ENCODE results near the gene CCL20. TPM values are rescaled to one million over a fixed set of nuclear protein-coding genes. Genes with fewer than 3 reads are reported as not detected.

Gene CCL20, protein sequence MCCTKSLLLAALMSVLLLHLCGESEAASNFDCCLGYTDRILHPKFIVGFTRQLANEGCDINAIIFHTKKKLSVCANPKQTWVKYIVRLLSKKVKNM
- 6.3 TPM for polyA plus RNA-seq (2012; ENCODE audit: missing spikeins)

DNA sequence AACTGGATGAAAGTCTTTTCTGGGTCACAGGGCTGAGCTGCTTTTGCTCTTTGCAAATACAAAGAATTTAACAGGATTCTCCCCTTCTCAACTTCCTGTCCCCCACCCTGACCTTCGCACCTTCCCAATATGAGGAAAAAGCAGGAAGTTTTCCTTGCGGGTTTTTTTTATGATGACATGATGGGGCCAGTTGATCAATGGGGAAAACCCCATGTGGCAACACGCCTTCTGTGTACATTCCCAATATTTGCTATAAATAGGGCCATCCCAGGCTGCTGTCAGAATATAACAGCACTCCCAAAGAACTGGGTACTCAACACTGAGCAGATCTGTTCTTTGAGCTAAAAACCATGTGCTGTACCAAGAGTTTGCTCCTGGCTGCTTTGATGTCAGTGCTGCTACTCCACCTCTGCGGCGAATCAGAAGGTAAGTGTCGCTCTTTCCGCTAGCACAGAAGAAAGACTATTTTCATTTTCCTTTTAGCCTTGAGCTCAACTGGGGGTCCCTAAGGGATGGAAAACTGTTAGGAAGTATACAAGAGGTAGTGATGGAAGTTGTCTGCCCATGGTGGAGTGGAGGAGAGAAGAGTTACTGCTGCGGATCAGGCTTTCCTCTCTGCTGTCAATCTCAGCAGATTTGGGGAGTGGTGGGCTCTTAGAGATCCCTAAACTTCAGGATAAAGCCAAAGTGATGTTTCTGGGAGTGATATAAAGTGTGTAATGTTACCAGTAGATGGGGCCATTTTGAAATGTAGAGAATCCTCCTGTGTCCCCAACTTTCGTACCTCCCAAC is at the start of gene CCL20:
Gene CCL20, plus strand, starts transcription at position 281 of the 792 bp plus-strand sequence. Its CDS starts 70 bp downstream, at position 351.
- DNase-seq (ENCODE audit: insufficient read length), result no peak
- no peak for FAIRE-seq
- no peak for TF ChIP-seq POLR2AphosphoS5 (IDR thresholded peaks at IDR 0.05; ENCODE audit: low read depth, low read length)
- no peak for TF ChIP-seq TAF1 (IDR thresholded peaks at IDR 0.05; ENCODE audit: borderline replicate concordance, low read depth, low read length)
- TF ChIP-seq POLR2A (IDR thresholded peaks at IDR 0.05; ENCODE audit: low read depth, low read length), result no peak

DNA sequence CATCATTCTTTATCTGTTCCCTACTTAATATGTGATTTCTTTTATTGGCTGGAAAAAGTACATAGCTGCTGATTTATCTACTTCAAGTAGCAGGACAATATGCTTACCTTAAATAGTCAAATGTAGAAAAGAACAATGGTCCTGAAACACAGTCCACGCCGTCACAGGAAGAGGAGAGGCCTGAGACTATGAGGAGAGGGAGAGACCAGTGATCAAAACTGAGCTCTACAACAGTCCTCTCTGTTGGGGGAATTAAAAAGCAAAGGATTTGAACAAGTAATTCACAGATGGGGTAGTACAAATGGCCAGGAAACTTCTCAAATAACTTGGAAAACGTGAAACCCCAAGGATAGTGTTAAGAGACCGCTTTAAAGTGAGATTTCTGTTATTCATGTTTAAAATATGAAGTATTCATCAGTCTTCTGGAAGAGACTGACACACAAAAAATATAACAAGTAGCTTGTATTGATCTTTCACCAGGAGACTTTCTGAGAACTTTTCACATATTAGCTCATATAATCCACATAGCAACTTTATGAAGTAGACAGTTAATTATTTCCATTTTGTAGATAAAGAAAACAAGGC is 47.8 kb upstream of the CCL20 start:
- FAIRE-seq (no peak), DNase-seq (ENCODE audit: insufficient read length) (no peak)
- TF ChIP-seq POLR2A (IDR thresholded peaks at IDR 0.05; ENCODE audit: low read depth, low read length) (no peak), TAF1 (IDR thresholded peaks at IDR 0.05; ENCODE audit: borderline replicate concordance, low read depth, low read length) (no peak)

DNA sequence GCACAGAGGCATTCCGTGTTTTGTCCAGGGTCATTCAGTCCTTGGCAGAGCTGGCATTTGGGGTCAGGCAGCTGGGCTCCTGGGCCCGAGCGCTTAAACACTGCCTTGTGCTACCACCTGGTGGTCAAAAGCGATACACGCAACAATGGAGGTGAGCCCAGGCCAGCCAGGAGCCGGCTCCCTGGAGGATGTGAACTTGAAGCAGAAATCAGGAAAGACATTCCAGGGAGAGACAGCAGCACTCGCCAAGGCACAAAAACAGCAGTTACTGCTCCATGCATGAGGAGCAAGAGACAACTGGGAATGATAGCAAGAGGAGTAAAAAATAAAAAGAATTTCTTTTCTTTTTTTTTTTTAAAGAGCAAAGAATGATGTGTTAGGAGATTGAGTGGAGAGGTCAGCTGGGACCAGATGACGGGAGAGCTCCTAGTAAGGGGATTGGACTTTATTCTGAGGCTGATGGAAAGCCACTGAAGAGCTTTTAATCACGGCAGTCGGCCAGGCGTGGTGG is 47.2 kb upstream of the CCL20 start:
- TF ChIP-seq POLR2A (IDR thresholded peaks at IDR 0.05; ENCODE audit: low read depth, low read length) (no peak), POLR2AphosphoS5 (IDR thresholded peaks at IDR 0.05; ENCODE audit: low read depth, low read length) (no peak), TAF1 (IDR thresholded peaks at IDR 0.05; ENCODE audit: borderline replicate concordance, low read depth, low read length) (no peak)
- peak; percentile 62 for DNase-seq (ENCODE audit: insufficient read length)
- peak; percentile 88 for FAIRE-seq

DNA sequence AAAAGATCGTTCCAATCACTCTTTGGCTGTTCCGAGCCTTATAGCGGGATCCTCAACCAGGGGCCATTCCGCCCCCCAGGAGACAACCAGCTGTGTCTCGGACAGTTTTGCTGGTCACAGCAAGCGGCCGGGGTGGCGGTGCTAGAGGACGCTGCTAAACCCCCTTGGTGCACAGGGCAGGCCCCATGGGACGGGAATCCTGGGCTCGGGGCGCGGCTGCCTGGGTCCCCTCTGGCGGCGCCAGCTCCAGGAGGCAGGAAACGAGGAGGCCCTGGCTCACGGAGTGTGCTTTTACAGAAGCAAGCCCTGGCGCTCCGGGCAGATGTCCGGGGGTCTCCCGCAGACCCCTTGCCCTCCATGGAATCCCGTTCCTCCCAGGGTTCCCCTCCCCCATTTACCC is 45.8 kb upstream of the CCL20 start:
- no peak for TF ChIP-seq TAF1 (IDR thresholded peaks at IDR 0.05; ENCODE audit: borderline replicate concordance, low read depth, low read length)
- no peak for DNase-seq (ENCODE audit: insufficient read length)
- no peak for FAIRE-seq

DNA sequence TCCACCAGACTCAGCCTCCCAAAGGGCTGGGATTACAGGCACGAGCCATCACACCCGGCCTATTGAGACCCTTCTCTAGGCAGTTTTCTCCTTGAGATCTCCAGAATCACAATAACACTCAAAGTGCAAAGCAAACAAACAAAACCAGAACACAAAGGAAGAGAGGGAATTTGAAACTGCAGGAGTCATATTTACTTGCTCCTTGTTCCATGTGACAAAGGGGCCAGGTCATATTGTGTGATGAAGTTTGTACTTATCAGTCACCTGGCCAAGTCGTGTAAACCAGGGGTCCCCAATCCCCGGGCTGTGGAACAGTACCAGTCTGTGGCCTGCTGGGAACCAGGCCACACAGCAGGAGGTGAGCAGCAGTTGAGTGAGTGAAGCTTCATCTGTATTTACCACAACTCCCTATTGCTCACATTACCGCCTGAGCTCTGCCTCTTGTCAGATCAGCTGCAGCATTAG is 41.4 kb upstream of the CCL20 start:
- FAIRE-seq (no peak), DNase-seq (ENCODE audit: insufficient read length) (no peak)
- no peak for TF ChIP-seq POLR2AphosphoS5 (IDR thresholded peaks at IDR 0.05; ENCODE audit: low read depth, low read length)
- TF ChIP-seq POLR2A (IDR thresholded peaks at IDR 0.05; ENCODE audit: low read depth, low read length), result no peak
- TF ChIP-seq TAF1 (IDR thresholded peaks at IDR 0.05; ENCODE audit: borderline replicate concordance, low read depth, low read length), result no peak

DNA sequence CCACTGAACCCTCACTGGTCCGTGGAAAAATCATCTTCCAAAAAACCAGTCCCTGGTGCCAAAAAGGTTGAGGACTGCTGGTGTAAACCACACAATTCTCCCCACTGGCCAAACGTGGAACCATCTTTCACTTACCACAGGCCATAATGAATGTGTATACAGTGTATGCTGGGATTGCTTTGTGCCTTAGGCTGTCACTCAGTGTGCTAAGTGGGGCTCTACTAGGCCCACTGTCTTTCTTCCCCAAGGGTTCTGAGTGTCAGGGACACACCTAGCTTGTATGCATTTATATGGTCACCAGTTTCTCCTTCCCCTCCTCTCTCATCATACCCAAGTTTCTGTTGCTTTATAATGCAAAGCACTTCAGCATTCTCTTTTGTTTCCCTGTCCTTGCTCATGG is 40.7 kb upstream of the CCL20 start:
- FAIRE-seq (no peak), DNase-seq (ENCODE audit: insufficient read length) (no peak)
- TF ChIP-seq POLR2AphosphoS5 (IDR thresholded peaks at IDR 0.05; ENCODE audit: low read depth, low read length), result no peak
- no peak for TF ChIP-seq POLR2A (IDR thresholded peaks at IDR 0.05; ENCODE audit: low read depth, low read length)

DNA sequence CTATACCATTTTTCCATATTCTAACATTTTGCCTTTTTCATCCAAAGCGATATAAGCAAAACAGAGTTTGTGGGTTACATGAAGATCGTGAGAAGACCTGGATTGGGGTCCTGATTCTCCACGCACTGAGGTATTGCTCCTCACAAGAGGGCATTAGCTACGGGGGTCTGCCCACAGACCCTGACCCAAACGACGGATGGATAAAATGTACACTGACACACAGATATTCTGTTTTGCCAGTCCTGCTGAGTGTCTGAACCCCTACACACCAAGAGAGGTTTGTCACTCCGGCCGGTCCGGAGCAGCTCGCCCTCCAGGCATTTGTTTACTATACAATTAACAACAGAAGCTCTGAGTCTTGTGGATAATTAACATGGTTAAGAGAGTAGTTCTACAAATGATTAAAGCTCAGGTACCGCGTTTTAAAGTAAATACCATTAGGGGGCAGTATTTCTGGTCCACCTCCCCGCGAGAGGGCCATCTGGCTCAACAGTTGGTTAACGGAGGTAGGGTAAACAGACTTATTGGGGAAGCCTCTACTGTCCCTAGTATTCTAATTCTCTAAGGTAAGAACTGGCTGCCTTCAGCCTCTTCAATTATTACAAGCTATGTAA is 39.5 kb upstream of the CCL20 start:
- FAIRE-seq, result no peak
- no peak for TF ChIP-seq POLR2A (IDR thresholded peaks at IDR 0.05; ENCODE audit: low read depth, low read length)
- TF ChIP-seq TAF1 (IDR thresholded peaks at IDR 0.05; ENCODE audit: borderline replicate concordance, low read depth, low read length), result no peak
- TF ChIP-seq POLR2AphosphoS5 (IDR thresholded peaks at IDR 0.05; ENCODE audit: low read depth, low read length), result no peak
- DNase-seq (ENCODE audit: insufficient read length), result no peak

DNA sequence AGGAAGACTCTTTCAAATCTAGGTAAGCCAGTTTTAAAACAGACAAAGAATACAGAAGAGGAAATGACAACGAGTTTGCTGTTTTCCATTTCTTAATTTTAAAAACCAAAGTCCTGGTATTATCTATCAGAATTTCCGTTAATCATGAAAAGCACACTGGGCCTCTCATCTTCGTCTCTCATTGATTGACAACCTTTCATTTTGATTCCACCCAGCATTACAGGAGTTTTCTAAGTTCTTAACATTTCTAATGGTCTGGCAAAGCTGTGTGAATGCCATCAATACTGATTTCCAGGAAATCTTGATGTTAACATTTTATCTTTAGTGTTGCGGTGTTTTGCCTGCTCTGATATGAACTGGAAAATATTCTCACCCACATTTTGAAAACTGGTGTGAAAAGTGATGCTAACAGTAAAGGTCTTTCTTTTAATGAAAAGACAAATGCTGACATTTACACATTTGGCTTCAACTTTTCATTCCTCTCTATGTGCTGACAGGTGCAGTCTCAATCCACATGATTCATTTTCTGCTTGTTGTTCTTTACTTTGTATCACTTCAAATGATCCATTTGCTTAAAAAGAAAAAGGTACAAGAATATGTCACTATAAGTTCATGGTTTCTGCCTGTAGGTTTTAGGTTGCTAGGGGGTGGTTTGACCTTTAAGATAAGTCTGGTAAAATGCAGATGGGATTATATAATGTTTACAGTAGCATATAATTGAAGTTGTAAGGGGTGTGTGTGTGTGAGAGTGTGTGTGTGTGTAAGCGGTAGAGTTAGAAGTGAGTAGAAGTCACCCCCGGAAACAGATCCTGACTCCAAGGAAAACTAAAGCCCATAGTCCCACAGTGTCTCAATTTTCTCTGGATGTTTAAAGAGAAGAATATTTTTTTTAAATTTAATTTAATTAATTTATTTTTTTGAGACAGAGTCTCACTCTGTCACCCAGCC is 38.5 kb upstream of the CCL20 start:
- no peak for FAIRE-seq
- no peak for DNase-seq (ENCODE audit: insufficient read length)

DNA sequence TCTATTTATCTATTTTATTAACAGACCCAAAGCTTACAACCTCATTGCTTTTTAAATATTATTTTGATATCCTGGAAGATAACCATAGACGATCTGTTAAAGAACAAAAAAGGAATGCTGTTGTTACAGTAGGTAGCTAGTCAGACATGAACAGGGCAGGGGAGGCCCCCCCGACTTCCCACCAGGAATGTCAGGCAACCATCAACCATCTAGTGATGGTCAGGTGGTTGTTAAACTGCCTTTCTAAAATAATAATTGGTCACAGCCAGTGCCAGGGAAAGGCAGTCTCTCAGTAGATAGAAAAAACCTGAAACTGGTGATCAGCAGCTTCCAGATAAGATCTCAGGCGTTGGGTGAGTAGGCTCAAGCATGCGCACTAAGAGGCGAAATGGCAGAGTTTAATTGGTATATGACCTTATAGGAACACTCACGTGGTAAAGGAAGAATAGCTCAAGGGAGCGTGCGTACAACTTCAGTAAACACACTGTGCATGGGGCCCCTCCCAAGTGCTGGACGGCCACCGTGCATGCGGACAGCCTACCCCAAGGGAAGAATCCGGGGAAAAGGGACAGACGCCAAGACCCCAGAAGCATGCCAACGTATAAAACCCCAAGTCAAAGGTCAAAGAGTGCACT is 32.5 kb upstream of the CCL20 start:
- no peak for DNase-seq (ENCODE audit: insufficient read length)
- TF ChIP-seq POLR2A (IDR thresholded peaks at IDR 0.05; ENCODE audit: low read depth, low read length), result no peak
- no peak for TF ChIP-seq POLR2AphosphoS5 (IDR thresholded peaks at IDR 0.05; ENCODE audit: low read depth, low read length)
- no peak for TF ChIP-seq TAF1 (IDR thresholded peaks at IDR 0.05; ENCODE audit: borderline replicate concordance, low read depth, low read length)
- no peak for FAIRE-seq

More for the DNA sequence above, 38.5 kb upstream of the CCL20 start:
- TF ChIP-seq POLR2AphosphoS5 (IDR thresholded peaks at IDR 0.05; ENCODE audit: low read depth, low read length) (no peak), POLR2A (IDR thresholded peaks at IDR 0.05; ENCODE audit: low read depth, low read length) (no peak), TAF1 (IDR thresholded peaks at IDR 0.05; ENCODE audit: borderline replicate concordance, low read depth, low read length) (no peak)

DNA sequence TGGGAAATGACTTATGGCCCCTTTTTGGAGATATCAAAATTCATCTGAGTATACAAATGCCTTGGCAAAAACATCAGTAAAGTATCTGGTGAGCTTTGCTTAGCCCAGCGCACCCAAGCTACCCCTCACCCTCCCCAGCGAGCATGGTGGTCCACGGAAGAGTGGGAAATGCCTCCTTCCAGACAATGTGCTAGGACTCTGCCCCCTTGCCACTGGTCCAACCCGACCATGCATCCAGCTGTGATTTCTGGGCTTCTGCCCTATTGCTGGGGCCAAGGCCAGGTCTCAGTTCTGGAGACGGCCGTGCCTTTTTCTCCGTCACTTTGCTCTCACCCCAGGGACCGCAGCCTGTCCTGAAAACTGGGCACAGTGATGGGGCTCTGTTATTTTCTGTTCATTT is 31.8 kb upstream of the CCL20 start:
- TF ChIP-seq TAF1 (IDR thresholded peaks at IDR 0.05; ENCODE audit: borderline replicate concordance, low read depth, low read length) (no peak), POLR2AphosphoS5 (IDR thresholded peaks at IDR 0.05; ENCODE audit: low read depth, low read length) (no peak), POLR2A (IDR thresholded peaks at IDR 0.05; ENCODE audit: low read depth, low read length) (no peak)
- DNase-seq (ENCODE audit: insufficient read length) (no peak), FAIRE-seq (no peak)

Measured in GM12892 (cell line).